ENCODE data around the gene CBX7. TPM values are rescaled to one million over a fixed set of nuclear protein-coding genes. Genes with fewer than 3 reads are reported as not detected.

The CBX7 gene
- total and polyA plus RNA-seq, 2 experiments from 2014 or later, result 2.6 to 11.5 TPM

DNA sequence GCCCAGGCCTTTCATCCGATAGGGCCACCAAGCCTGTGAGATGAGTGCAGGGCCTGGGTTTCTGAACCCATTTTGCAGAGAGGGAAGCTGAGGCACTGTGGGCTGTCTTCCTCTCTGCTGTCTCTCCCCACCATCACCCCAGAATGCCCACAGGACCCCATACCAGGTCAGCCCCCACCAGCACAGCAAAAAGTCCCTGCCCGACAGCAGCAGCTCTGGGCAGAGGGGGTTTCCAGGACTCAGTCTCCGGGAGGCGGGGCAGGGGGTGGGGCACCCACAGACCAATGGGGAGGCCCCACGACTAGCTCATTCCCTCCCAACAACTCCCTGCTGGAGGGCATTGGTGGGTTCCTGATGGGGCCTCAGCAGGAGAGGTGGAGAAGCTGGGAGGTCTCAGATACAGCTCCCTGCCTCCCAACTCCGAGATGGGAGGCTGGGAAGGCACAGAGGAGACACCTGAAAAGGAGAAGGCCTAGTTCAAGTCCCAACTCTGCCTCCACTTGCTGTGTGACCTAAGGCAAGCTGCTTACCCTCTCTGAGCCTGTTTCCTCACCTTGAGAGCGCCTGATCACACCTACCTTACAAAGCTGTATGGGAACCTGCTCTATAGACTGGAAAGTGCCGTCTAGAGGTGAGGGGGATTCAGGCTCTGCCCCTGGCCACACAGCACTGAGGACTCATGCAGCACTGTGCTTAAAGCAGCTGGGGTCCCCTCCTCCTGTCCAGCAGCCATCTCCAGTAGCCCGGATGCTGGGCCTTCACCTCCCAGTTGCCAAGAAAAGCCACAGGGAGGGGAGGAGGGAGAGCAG lies 3.5 kb downstream of the CBX7 start (continued):
- no peak for TF ChIP-seq ETS1 (IDR thresholded peaks at IDR 0.05)

DNA sequence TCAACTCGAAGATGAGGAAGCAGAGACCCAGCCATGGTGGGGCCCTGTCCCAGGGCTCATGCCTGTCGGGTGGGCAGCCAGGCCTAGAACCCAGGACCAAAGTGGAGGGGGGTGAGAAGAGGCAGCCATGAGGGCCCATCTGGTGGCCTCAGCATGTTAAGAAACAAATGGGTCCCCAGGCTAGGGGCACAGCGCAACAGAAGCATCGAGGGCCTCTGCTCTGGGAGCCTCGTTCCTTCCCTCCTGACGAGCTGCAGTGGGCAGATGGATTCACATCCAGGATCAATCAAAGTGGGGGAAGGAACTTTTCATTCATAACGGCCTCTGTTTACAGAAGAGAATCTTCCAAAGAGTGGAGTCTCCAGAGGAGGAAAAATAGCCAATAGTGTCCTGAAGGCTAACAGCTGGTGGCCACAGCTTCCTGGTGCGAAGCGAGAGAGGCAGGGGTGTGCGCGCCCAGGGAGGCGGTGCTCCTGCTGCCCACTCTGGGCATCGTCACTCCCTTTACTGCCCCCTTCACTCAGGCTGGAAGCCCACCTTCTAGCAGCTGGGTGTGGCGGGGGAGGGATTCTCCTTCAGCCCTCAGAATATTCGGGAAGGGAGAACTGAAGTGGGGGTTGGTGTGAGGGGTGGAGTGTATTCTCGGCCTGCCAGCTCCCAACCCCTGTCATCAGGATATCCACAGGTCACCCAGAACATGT lies 4.3 kb downstream of the CBX7 start:
- peaks cover 40% of the 10 kb centered on the region for H3K4me1 ChIP-seq (ENCODE audit: insufficient read depth)
- no peaks in the 10 kb centered on the region for H3K9me3 Mint-ChIP-seq
- H3K9me2 ChIP-seq (ENCODE audit: insufficient read depth), result no peaks in the 10 kb centered on the region
- H3K36me3 Mint-ChIP-seq (ENCODE audit: low read depth), result no peaks in the 10 kb centered on the region
- peaks cover 6% of the 10 kb centered on the region; the same call in 1 of the 2 replicates for H3K27me3 ChIP-seq (ENCODE audit: insufficient read depth)
- H3K79me2 ChIP-seq (replicated peaks; ENCODE audit: insufficient read depth), result no peaks in the 10 kb centered on the region
- peaks cover 34% of the 10 kb centered on the region for H3K4me1 Mint-ChIP-seq
- H3K4me3 Mint-ChIP-seq, result no peak overlapping the region
- no peaks in the 10 kb centered on the region for H3K36me3 ChIP-seq (ENCODE audit: insufficient read depth)
- no peak for TF ChIP-seq JUNB (IDR thresholded peaks at IDR 0.05; ENCODE audit: unreplicated experiment)
- TF ChIP-seq ZNF331 (CRISPR knock-in tag; IDR thresholded peaks at IDR 0.05; ENCODE audit: low read depth), result no peak
- no peak for TF ChIP-seq STAT1 (IDR thresholded peaks at IDR 0.05; ENCODE audit: unreplicated experiment)
- no peak for TF ChIP-seq REST (IDR thresholded peaks at IDR 0.05; ENCODE audit: unreplicated experiment)
- no peak for TF ChIP-seq CTCF (conservative IDR thresholded peaks at IDR 0.05; ENCODE audit: low read depth in 2 of 2)
- no peak for TF ChIP-seq ZNF114 (CRISPR knock-in tag; IDR thresholded peaks at IDR 0.05)
- TF ChIP-seq ETS1 (IDR thresholded peaks at IDR 0.05), result no peak
- H3K4me2 ChIP-seq, result peak overlapping the region; percentile 48; the same call in 1 of the 2 replicates
- 0 out of 2 replicates have a peak overlapping the region, but pooled peaks have one; percentile 72 for H3K27ac Mint-ChIP-seq
- peak overlapping the region; percentile 74 for H3K27ac ChIP-seq (ENCODE audit: low read depth)
- no peak for DNase-seq (ENCODE audit: low spot score)
- no peak overlapping the region for H2AFZ ChIP-seq
- H4K20me1 ChIP-seq (replicated peaks; ENCODE audit: insufficient read depth), result no peaks in the 10 kb centered on the region
- ATAC-seq, result no peak
- H3F3A ChIP-seq (replicated peaks; ENCODE audit: low read depth), result peaks cover 31% of the 10 kb centered on the region
- H3K4me3 ChIP-seq, result no peak overlapping the region
- H3K27me3 Mint-ChIP-seq (ENCODE audit: insufficient read depth, low read depth, poor library complexity), result peaks cover 25% of the 10 kb centered on the region

Measured in GM23338 (cell line).